ENCODE data around the gene CLIP3. TPM values are rescaled to one million over a fixed set of nuclear protein-coding genes. Genes with fewer than 3 reads are reported as not detected.

The CLIP3 gene
- total RNA-seq, 4 donors from 2014 or later: 1.8 to 9.8 (median 5.2) TPM

DNA sequence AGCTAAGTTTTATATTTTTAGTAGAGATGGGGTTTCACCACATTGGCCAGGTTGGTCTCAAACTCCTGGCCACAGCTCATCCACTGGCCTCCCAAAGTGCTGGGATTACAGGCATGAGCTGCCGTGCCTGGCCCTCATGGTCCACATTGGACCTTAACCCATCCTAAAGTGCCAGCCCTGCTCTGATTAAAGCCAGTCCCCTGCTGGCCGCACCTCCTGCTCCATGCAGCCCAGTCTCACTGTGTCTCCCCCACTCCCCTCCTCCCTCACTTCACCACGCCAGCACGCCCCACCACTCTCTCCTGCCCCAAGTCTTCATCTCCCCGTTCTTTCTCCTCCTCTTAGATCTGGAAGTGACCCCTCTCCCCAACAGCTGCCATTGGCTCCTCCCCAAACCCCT lies 54.4 kb downstream of the CLIP3 start:
- Histone ChIP-seq H3K4me3 (no peak overlapping the region), H3K9me3 (no peaks in the 10 kb centered on the region), H3K36me3 (no peaks in the 10 kb centered on the region), H3K27ac (no peak overlapping the region), H3K4me1 (no peaks in the 10 kb centered on the region), H3K27me3 (no peaks in the 10 kb centered on the region)
- TF ChIP-seq, protein P1, sequence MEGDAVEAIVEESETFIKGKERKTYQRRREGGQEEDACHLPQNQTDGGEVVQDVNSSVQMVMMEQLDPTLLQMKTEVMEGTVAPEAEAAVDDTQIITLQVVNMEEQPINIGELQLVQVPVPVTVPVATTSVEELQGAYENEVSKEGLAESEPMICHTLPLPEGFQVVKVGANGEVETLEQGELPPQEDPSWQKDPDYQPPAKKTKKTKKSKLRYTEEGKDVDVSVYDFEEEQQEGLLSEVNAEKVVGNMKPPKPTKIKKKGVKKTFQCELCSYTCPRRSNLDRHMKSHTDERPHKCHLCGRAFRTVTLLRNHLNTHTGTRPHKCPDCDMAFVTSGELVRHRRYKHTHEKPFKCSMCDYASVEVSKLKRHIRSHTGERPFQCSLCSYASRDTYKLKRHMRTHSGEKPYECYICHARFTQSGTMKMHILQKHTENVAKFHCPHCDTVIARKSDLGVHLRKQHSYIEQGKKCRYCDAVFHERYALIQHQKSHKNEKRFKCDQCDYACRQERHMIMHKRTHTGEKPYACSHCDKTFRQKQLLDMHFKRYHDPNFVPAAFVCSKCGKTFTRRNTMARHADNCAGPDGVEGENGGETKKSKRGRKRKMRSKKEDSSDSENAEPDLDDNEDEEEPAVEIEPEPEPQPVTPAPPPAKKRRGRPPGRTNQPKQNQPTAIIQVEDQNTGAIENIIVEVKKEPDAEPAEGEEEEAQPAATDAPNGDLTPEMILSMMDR (IDR thresholded peaks at IDR 0.05): no peak
- TF ChIP-seq POLR2A (IDR thresholded peaks at IDR 0.05): no peak
- no peak for DNase-seq

DNA sequence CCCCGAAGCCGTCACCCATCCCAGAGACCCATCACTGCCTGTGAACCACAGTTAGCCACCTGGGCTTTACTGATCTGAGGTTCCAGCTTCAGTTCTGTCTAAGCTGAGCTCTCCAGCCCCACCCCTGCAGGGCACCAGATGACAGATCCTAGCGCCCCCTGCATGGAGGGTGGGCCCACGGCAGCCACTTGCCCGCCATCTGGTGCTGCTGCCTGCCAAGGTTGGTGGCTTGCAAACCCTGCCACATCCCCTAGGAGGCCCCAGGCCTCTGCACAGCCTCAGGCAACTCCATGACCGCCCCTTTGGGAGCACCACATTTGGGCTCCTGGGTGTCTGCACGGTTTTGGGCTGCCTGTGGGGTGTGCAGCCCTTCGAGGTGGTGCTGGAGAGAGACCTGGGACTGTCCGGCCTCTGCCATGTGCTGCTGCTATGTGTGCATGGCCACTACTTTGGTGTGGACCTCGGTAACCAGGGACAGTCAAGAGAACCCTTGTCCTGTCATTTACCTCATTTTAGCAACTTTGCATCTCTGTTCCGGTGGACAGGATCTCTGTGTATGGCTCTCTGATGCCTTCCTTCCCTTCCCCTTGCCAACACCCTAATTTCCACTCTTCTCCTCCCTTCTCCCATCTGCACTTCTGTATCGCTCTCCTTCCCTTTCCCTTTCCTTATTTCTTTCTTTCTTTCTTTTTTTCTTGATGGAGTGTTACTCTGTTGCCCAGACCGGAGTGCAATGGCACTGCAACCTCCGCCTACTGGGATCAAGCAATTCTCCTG lies 55.0 kb downstream of the CLIP3 start:
- Histone ChIP-seq H3K4me1 (no peaks in the 10 kb centered on the region), H3K9me3 (no peaks in the 10 kb centered on the region), H3K4me3 (no peak overlapping the region), H3K36me3 (no peaks in the 10 kb centered on the region), H3K27ac (no peak overlapping the region), H3K27me3 (no peaks in the 10 kb centered on the region)
- TF ChIP-seq, protein P1 (IDR thresholded peaks at IDR 0.05): no peak
- no peak for TF ChIP-seq POLR2A (IDR thresholded peaks at IDR 0.05)
- no peak for DNase-seq

DNA sequence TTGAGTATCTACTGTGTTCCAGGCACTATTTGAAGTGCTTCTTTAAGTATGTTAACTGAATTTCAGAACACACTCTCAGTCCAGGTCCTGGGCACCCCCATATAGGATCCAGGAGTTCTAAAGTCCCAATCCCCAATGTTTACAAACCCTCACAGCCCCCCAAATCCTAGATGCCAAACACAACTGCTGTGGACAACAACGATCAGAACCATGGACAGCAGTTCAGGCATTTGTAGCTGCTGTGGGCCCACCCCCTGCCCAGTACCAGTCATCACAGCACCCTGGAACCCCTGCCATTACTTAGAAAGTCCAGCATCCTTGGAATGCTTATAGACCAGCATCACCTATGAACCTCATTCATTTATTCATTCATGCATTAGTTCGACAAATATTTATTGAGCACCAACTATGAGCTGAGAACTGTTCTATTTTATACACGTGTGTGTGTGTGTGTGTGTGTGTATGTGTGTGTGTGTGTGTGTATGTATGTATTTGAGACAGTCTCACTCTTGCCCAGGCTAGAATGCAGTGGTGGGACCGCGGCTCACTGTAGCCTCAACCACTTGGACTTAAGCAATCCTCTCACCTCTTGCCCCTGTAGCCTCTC lies 57.0 kb downstream of the CLIP3 start:
- Histone ChIP-seq H3K27me3 (no peaks in the 10 kb centered on the region), H3K27ac (no peak overlapping the region), H3K36me3 (no peaks in the 10 kb centered on the region), H3K9me3 (no peaks in the 10 kb centered on the region), H3K4me1 (no peaks in the 10 kb centered on the region), H3K4me3 (no peak overlapping the region)
- TF ChIP-seq, protein P1 (IDR thresholded peaks at IDR 0.05): no peak
- no peak for TF ChIP-seq POLR2A (IDR thresholded peaks at IDR 0.05)
- DNase-seq: no peak

DNA sequence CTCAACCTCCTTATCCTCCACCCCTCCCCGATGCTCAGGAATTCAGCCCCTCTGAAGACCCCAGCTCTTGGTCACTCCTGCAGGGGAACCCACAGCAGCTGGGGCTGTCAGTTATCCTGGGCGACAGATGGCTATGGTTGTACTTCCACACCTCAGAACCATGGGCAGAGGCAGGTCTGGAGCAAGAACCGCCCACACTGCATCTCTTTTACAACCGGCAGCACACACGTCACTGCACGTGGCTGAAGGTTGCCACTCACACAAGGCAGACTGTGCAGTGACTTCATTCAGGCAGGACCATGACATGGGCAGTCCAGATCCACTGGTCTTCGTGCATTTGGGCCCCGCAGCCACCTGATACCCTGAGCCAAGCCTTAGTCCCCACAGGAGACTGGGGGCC lies 59.2 kb downstream of the CLIP3 start:
- DNase-seq: no peak
- no peak overlapping the region for H3K27ac ChIP-seq
- no peak for TF ChIP-seq POLR2A (IDR thresholded peaks at IDR 0.05)
- TF ChIP-seq, protein P1 (IDR thresholded peaks at IDR 0.05): no peak
- no peaks in the 10 kb centered on the region for H3K36me3 ChIP-seq
- no peaks in the 10 kb centered on the region for H3K27me3 ChIP-seq
- no peaks in the 10 kb centered on the region for H3K4me1 ChIP-seq
- no peaks in the 10 kb centered on the region for H3K9me3 ChIP-seq
- H3K4me3 ChIP-seq: no peak overlapping the region

GRCh38 chr19:35966771-35967170 lies 65.9 kb downstream of the CLIP3 start:
- Histone ChIP-seq H3K4me3 (no peak overlapping the region), H3K4me1 (no peaks in the 10 kb centered on the region), H3K36me3 (no peaks in the 10 kb centered on the region), H3K27ac (no peak overlapping the region), H3K9me3 (no peaks in the 10 kb centered on the region), H3K27me3 (no peaks in the 10 kb centered on the region)
- no peak for DNase-seq
- TF ChIP-seq POLR2A (IDR thresholded peaks at IDR 0.05): no peak
- TF ChIP-seq, protein P1 (IDR thresholded peaks at IDR 0.05): no peak

Other genes with a start within 250 kb of the CLIP3 start
- gene PRODH2, start 220.0 kb downstream of the CLIP3 start, total RNA-seq: not detected
- not detected for gene NPHS1, start 180.4 kb downstream of the CLIP3 start, total RNA-seq
- gene KIRREL2, start 176.0 kb downstream of the CLIP3 start, total RNA-seq: 1 to 10 TPM in 1 of 4 donors, not detected in 3; 1.7 TPM
- gene APLP1, start 164.3 kb downstream of the CLIP3 start, total RNA-seq: 1 to 10 TPM in 3 of 4 donors, under 1 TPM in 1; 0.53 to 8.3 (median 1.7) TPM
- 10 to 100 TPM in 3 of 4 donors, 1 to 10 TPM in 1; 8.4 to 38.0 (median 23.6) TPM for gene NFKBID, start 132.3 kb downstream of the CLIP3 start, total RNA-seq
- 1 to 10 TPM in 1 of 4 donors, not detected in 3; 9.7 TPM for gene HCST, start 130.3 kb downstream of the CLIP3 start, total RNA-seq
- gene TYROBP, start 124.6 kb downstream of the CLIP3 start, total RNA-seq: 10 to 100 TPM in 3 of 4 donors, 1 to 10 TPM in 1; 4.2 to 56.1 (median 20.2) TPM
- 10 to 100 TPM in 3 of 4 donors, 1 to 10 TPM in 1; 8.3 to 34.4 (median 22.1) TPM for gene LRFN3, start 96.5 kb downstream of the CLIP3 start, total RNA-seq
- gene SDHAF1, start 37.7 kb downstream of the CLIP3 start, total RNA-seq: 10 to 100 TPM; 15.7 to 48.0 (median 39.1) TPM
- 1 to 10 TPM in 2 of 4 donors, under 1 TPM in 1, not detected in 1; 0.67 to 6.8 (median 6.1) TPM for gene SYNE4, start 24.1 kb downstream of the CLIP3 start, total RNA-seq
- gene ALKBH6, start 18.7 kb downstream of the CLIP3 start, total RNA-seq: 10 to 100 TPM; 26.4 to 56.9 (median 39.8) TPM
- 10 to 100 TPM in 2 of 4 donors, 1 to 10 TPM in 2; 4.9 to 12.4 (median 8.2) TPM for gene THAP8, start 21.4 kb upstream of the CLIP3 start, total RNA-seq
- gene WDR62, start 22.0 kb upstream of the CLIP3 start, total RNA-seq: 10 to 100 TPM in 1 of 4 donors, 1 to 10 TPM in 3; 1.1 to 15.7 (median 2.9) TPM
- not detected for gene OVOL3, start 78.3 kb upstream of the CLIP3 start, total RNA-seq
- 10 to 100 TPM; 20.7 to 32.0 (median 26.8) TPM for gene POLR2I, start 82.0 kb upstream of the CLIP3 start, total RNA-seq
- gene TBCB, start 82.6 kb upstream of the CLIP3 start, total RNA-seq: 10 to 100 TPM; 59.7 to 81.7 (median 69.1) TPM
- gene CAPNS1, start 107.2 kb upstream of the CLIP3 start, total RNA-seq: 100 to 1,000 TPM; 131 to 320 (median 263) TPM
- 10 to 100 TPM in 2 of 4 donors, 1 to 10 TPM in 2; 1.8 to 19.8 (median 6.6) TPM for gene COX7A1, start 119.6 kb upstream of the CLIP3 start, total RNA-seq
- gene ZNF565, start 181.8 kb upstream of the CLIP3 start, total RNA-seq: 1 to 10 TPM; 3.0 to 9.2 (median 4.9) TPM
- 10 to 100 TPM; 43.2 to 71.0 (median 43.6) TPM for gene ZNF146, start 182.2 kb upstream of the CLIP3 start, total RNA-seq